ENCODE data around the gene MED26. TPM values are rescaled to one million over a fixed set of nuclear protein-coding genes. Genes with fewer than 3 reads are reported as not detected.

MED26 gene
- total RNA-seq, 1 donor from 2014 or later: 11.1 TPM

GRCh38 chr19:16641695-16642094 lies 13.7 kb upstream of the MED26 start:
- no peak overlapping the region for H3K4me3 ChIP-seq
- H3K27ac ChIP-seq: no peak overlapping the region
- peaks cover 7% of the 10 kb centered on the region for H3K4me1 ChIP-seq
- no peak for DNase-seq
- peaks cover 88% of the 10 kb centered on the region for H3K36me3 ChIP-seq
- H3K9me3 ChIP-seq: no peaks in the 10 kb centered on the region
- ATAC-seq: no peak
- intact Hi-C loops (cut with DNase I): no loop called here
- H3K27me3 ChIP-seq (ENCODE audit: low read depth): no peaks in the 10 kb centered on the region
- TF ChIP-seq, protein P1, sequence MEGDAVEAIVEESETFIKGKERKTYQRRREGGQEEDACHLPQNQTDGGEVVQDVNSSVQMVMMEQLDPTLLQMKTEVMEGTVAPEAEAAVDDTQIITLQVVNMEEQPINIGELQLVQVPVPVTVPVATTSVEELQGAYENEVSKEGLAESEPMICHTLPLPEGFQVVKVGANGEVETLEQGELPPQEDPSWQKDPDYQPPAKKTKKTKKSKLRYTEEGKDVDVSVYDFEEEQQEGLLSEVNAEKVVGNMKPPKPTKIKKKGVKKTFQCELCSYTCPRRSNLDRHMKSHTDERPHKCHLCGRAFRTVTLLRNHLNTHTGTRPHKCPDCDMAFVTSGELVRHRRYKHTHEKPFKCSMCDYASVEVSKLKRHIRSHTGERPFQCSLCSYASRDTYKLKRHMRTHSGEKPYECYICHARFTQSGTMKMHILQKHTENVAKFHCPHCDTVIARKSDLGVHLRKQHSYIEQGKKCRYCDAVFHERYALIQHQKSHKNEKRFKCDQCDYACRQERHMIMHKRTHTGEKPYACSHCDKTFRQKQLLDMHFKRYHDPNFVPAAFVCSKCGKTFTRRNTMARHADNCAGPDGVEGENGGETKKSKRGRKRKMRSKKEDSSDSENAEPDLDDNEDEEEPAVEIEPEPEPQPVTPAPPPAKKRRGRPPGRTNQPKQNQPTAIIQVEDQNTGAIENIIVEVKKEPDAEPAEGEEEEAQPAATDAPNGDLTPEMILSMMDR (IDR thresholded peaks at IDR 0.05): no peak

- H3K27ac ChIP-seq: no peak overlapping the region
- H3K4me3 ChIP-seq: no peak overlapping the region
- intact Hi-C loops (cut with DNase I): no loop called here
- TF ChIP-seq, protein P1 (IDR thresholded peaks at IDR 0.05): no peak
- peaks cover 7% of the 10 kb centered on the region for H3K4me1 ChIP-seq
- peaks cover 88% of the 10 kb centered on the region for H3K36me3 ChIP-seq
- ATAC-seq (no peak), DNase-seq (no peak)
- H3K9me3 ChIP-seq: no peaks in the 10 kb centered on the region
- H3K27me3 ChIP-seq (ENCODE audit: low read depth): no peaks in the 10 kb centered on the region
Measured at GRCh38 chr19:16640951-16641350, 12.9 kb upstream of the MED26 start.

GRCh38 chr19:16638666-16639065 lies 10.7 kb upstream of the MED26 start:
- Histone ChIP-seq H3K4me1 (peaks cover 7% of the 10 kb centered on the region), H3K27ac (no peak overlapping the region), H3K4me3 (no peak overlapping the region), H3K36me3 (peaks cover 87% of the 10 kb centered on the region), H3K27me3 (ENCODE audit: low read depth) (no peaks in the 10 kb centered on the region), H3K9me3 (no peaks in the 10 kb centered on the region)
- TF ChIP-seq, protein P1 (IDR thresholded peaks at IDR 0.05): no peak
- DNase-seq (no peak), ATAC-seq (no peak)
- intact Hi-C loops (cut with DNase I): no loop called here

DNA sequence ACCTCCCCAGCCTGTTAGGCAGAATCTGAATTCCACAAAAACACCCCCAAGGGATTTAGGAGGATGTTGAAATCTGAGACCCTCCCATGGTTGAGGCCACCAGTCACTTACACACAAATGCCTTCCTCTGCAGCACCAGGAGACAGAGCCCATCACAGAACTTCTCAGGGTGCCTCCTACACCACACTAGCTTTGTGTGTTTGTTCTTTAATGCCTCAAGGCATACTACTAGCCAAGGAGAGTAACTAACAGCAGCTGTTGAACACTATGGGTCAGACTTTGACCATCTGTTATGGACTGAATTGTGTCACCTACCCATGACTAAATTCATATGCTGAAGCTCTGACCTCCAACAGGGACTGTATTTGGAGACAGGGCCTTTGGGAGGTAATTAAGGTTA lies 9.5 kb upstream of the MED26 start:
- no peak overlapping the region for H3K4me3 ChIP-seq
- ATAC-seq: no peak
- intact Hi-C loops (cut with DNase I): no loop called here
- TF ChIP-seq, protein P1 (IDR thresholded peaks at IDR 0.05): no peak
- no peak overlapping the region for H3K27ac ChIP-seq
- DNase-seq: no peak
- H3K9me3 ChIP-seq: no peaks in the 10 kb centered on the region
- H3K4me1 ChIP-seq: peaks cover 7% of the 10 kb centered on the region
- H3K36me3 ChIP-seq: peaks cover 87% of the 10 kb centered on the region
- H3K27me3 ChIP-seq (ENCODE audit: low read depth): no peaks in the 10 kb centered on the region

DNA sequence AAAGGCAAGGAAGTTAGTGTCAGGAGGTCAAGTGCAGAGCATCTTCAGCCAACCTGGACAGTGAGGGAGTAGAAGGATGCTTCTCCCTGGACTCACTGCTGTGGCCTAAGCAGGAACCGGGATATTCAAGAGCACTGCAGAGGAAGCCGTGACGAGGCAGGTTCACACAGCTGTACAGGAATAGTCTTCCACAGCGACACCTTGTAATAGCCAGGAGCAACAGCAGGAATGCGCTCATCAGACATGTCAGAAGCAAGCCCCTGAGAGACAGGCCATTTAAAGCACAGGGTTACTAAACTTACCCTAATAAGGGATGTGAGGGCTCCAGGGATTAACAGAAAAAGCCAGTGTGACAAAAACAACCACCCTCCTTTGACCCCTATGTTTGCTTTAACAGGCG lies 3.5 kb upstream of the MED26 start:
- no peak overlapping the region for H3K27ac ChIP-seq
- no peak overlapping the region for H3K4me3 ChIP-seq
- intact Hi-C loops (cut with DNase I): no loop called here
- H3K36me3 ChIP-seq: peaks cover 52% of the 10 kb centered on the region
- DNase-seq (no peak), ATAC-seq (no peak)
- peaks cover 21% of the 10 kb centered on the region for H3K4me1 ChIP-seq
- TF ChIP-seq, protein P1 (IDR thresholded peaks at IDR 0.05): no peak
- H3K9me3 ChIP-seq: no peaks in the 10 kb centered on the region
- no peaks in the 10 kb centered on the region for H3K27me3 ChIP-seq (ENCODE audit: low read depth)

Data from lower lobe of right lung (tissue), 2 donors.